ENCODE results near the gene RALGAPA1. TPM values are rescaled to one million over a fixed set of nuclear protein-coding genes. Genes with fewer than 3 reads are reported as not detected.

The RALGAPA1 gene
- total and polyA plus RNA-seq, 9 donors: 18.0 to 99.5 (median 79.3) TPM

- DNase-seq: no peak
- H3K27ac ChIP-seq: no peak overlapping the region
- intact Hi-C loops (cut with DNase I): no loop called here
- H3K9me3 ChIP-seq: no peaks in the 10 kb centered on the region
- H3K36me3 ChIP-seq: no peaks in the 10 kb centered on the region
- H3K27me3 ChIP-seq: no peaks in the 10 kb centered on the region
- H3K4me3 ChIP-seq: no peak overlapping the region
- TF ChIP-seq EP300 (IDR thresholded peaks at IDR 0.05) (no peak), CTCF (IDR thresholded peaks at IDR 0.05) (no peak), POLR2A (IDR thresholded peaks at IDR 0.05) (no peak)
- H3K4me1 ChIP-seq (ENCODE audit: insufficient read depth): no peaks in the 10 kb centered on the region
- WGBS, 3 donors: 86 to 87% (median 86%) methylated on average over 2 of the region's 2 CpGs
Measured at GRCh38 chr14:35526962-35527361, 282.1 kb downstream of the RALGAPA1 start.

- no peaks in the 10 kb centered on the region for H3K4me1 ChIP-seq (ENCODE audit: insufficient read depth)
- intact Hi-C loops (cut with DNase I): no loop called here
Measured at GRCh38 chr14:35525695-35526094, 283.4 kb downstream of the RALGAPA1 start.

GRCh38 chr14:35519986-35520385 is 289.1 kb downstream of the RALGAPA1 start:
- Histone ChIP-seq H3K27me3 (no peaks in the 10 kb centered on the region), H3K4me1 (ENCODE audit: insufficient read depth) (no peaks in the 10 kb centered on the region), H3K4me3 (no peak overlapping the region), H3K36me3 (no peaks in the 10 kb centered on the region), H3K9me3 (no peaks in the 10 kb centered on the region), H3K27ac (no peak overlapping the region)
- WGBS, 3 donors: 66 to 70% (median 69%) methylated on average over 2 of the region's 2 CpGs
- DNase-seq: no peak
- TF ChIP-seq EP300 (IDR thresholded peaks at IDR 0.05): no peak
- intact Hi-C loops (cut with DNase I): no loop called here

More at GRCh38 chr14:35525695-35526094, 283.4 kb downstream of the RALGAPA1 start:
- no peaks in the 10 kb centered on the region for H3K36me3 ChIP-seq
- no peak overlapping the region for H3K4me3 ChIP-seq
- WGBS, 3 donors: 87 to 88% (median 88%) methylated on average over 3 of the region's 3 CpGs
- H3K27me3 ChIP-seq: no peaks in the 10 kb centered on the region
- TF ChIP-seq POLR2A (IDR thresholded peaks at IDR 0.05) (no peak), EP300 (IDR thresholded peaks at IDR 0.05) (no peak), CTCF (IDR thresholded peaks at IDR 0.05) (no peak)
- DNase-seq: no peak
- no peak overlapping the region for H3K27ac ChIP-seq
- H3K9me3 ChIP-seq: no peaks in the 10 kb centered on the region

GRCh38 chr14:35515916-35516315 is 293.2 kb downstream of the RALGAPA1 start:
- H3K36me3 ChIP-seq: no peaks in the 10 kb centered on the region
- no peak for TF ChIP-seq EP300 (IDR thresholded peaks at IDR 0.05)
- TF ChIP-seq CTCF (IDR thresholded peaks at IDR 0.05): no peak
- TF ChIP-seq POLR2A (IDR thresholded peaks at IDR 0.05): no peak
- WGBS, 3 donors: 77 to 89% (median 81%) methylated on average over 1 of the region's 1 CpG
- no peak overlapping the region for H3K4me3 ChIP-seq
- H3K4me1 ChIP-seq (ENCODE audit: insufficient read depth): no peaks in the 10 kb centered on the region
- H3K9me3 ChIP-seq: no peaks in the 10 kb centered on the region
- no peak for DNase-seq
- intact Hi-C loops (cut with DNase I): no loop called here
- no peak overlapping the region for H3K27ac ChIP-seq
- no peaks in the 10 kb centered on the region for H3K27me3 ChIP-seq

GRCh38 chr14:35512765-35513164 is 296.3 kb downstream of the RALGAPA1 start:
- Histone ChIP-seq H3K27me3 (no peaks in the 10 kb centered on the region), H3K4me3 (no peak overlapping the region), H3K4me1 (ENCODE audit: insufficient read depth) (no peaks in the 10 kb centered on the region), H3K27ac (no peak overlapping the region), H3K9me3 (no peaks in the 10 kb centered on the region), H3K36me3 (no peaks in the 10 kb centered on the region)
- DNase-seq: no peak
- TF ChIP-seq CTCF (IDR thresholded peaks at IDR 0.05) (no peak), EP300 (IDR thresholded peaks at IDR 0.05) (no peak), POLR2A (IDR thresholded peaks at IDR 0.05) (no peak)
- WGBS, 3 donors: 80 to 94% (median 81%) methylated on average over 4 of the region's 4 CpGs
- intact Hi-C loops (cut with DNase I): no loop called here
